ENCODE measurements around the gene FIBIN. TPM values are rescaled to one million over a fixed set of nuclear protein-coding genes. Genes with fewer than 3 reads are reported as not detected.

FIBIN gene
- total and polyA plus RNA-seq, 2 experiments from 2014 or later, result 1.8 to 2.2 TPM

DNA sequence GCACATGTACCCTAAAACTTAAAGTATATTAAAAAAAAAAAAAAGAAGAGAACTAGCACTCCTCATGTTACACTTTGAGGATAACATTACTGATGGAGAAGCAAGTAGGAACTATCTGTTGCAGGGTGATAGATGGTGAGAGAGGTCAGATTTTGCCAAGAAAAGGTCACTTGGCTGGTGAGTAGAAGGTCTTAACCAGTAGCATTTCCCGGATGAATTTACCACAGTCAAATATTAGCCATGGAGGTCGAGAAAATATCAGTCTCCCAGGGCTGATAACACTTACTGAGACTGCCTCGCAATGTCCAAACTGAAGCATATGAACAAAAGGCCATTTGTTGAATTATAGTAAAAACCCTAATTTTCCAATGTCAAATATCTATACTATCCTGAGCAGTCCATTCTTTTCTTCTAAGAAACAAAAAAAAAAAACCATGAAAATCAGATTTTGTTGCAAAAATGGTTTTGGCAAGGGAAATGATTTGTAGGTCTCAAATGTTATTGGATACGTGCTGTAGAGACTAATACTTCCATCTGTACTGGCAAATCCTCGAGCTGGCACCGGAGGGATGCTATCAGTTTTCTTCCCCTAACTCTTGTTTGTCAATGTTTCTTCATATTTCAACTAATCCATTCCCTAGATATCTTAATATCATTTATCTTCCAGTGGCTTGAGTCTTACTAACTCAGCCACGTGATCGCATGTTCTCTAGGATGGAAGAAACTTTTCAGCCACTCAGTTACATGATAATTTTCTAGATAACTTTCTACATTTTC, 32.2 kb downstream of the FIBIN start:
- no peak for DNase-seq (ENCODE audit: low read depth in 1 of 2, low spot score in 1 of 2)
- Histone ChIP-seq H3K4me3 (no peak overlapping the region), H3K27me3 (no peaks in the 10 kb centered on the region), H3K4me1 (ENCODE audit: low read depth) (no peaks in the 10 kb centered on the region), H3K36me3 (no peaks in the 10 kb centered on the region), H3K27ac (no peak overlapping the region), H3K9me3 (ENCODE audit: low read depth) (no peaks in the 10 kb centered on the region)
- TF ChIP-seq, protein P1, sequence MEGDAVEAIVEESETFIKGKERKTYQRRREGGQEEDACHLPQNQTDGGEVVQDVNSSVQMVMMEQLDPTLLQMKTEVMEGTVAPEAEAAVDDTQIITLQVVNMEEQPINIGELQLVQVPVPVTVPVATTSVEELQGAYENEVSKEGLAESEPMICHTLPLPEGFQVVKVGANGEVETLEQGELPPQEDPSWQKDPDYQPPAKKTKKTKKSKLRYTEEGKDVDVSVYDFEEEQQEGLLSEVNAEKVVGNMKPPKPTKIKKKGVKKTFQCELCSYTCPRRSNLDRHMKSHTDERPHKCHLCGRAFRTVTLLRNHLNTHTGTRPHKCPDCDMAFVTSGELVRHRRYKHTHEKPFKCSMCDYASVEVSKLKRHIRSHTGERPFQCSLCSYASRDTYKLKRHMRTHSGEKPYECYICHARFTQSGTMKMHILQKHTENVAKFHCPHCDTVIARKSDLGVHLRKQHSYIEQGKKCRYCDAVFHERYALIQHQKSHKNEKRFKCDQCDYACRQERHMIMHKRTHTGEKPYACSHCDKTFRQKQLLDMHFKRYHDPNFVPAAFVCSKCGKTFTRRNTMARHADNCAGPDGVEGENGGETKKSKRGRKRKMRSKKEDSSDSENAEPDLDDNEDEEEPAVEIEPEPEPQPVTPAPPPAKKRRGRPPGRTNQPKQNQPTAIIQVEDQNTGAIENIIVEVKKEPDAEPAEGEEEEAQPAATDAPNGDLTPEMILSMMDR (IDR thresholded peaks at IDR 0.05; ENCODE audit: low read depth, low read length), result no peak

GRCh38 chr11:27028561-27028965, 34.7 kb downstream of the FIBIN start:
- TF ChIP-seq, protein P1 (IDR thresholded peaks at IDR 0.05; ENCODE audit: low read depth, low read length), result no peak
- H3K27ac ChIP-seq, result no peak overlapping the region
- H3K4me3 ChIP-seq, result no peak overlapping the region
- peak in 1 of 2 donors; percentile 37 for DNase-seq (ENCODE audit: low read depth in 1 of 2, low spot score in 1 of 2)
- H3K9me3 ChIP-seq (ENCODE audit: low read depth), result no peaks in the 10 kb centered on the region
- H3K36me3 ChIP-seq, result no peaks in the 10 kb centered on the region
- no peaks in the 10 kb centered on the region for H3K27me3 ChIP-seq
- H3K4me1 ChIP-seq (ENCODE audit: low read depth), result no peaks in the 10 kb centered on the region

- Histone ChIP-seq H3K4me1 (ENCODE audit: low read depth) (no peaks in the 10 kb centered on the region), H3K4me3 (no peak overlapping the region), H3K9me3 (ENCODE audit: low read depth) (no peaks in the 10 kb centered on the region), H3K36me3 (no peaks in the 10 kb centered on the region), H3K27me3 (no peaks in the 10 kb centered on the region), H3K27ac (no peak overlapping the region)
- DNase-seq (ENCODE audit: low read depth in 1 of 2, low spot score in 1 of 2), result no peak
- TF ChIP-seq, protein P1 (IDR thresholded peaks at IDR 0.05; ENCODE audit: low read depth, low read length), result no peak
These were observed 36.1 kb downstream of the FIBIN start for GRCh38 chr11:27029966-27030365.

GRCh38 chr11:27031754-27032153, 37.8 kb downstream of the FIBIN start:
- H3K4me3 ChIP-seq, result no peak overlapping the region
- no peaks in the 10 kb centered on the region for H3K27me3 ChIP-seq
- TF ChIP-seq, protein P1 (IDR thresholded peaks at IDR 0.05; ENCODE audit: low read depth, low read length), result no peak
- H3K27ac ChIP-seq, result no peak overlapping the region
- no peak for DNase-seq (ENCODE audit: low read depth in 1 of 2, low spot score in 1 of 2)
- H3K36me3 ChIP-seq, result no peaks in the 10 kb centered on the region
- H3K9me3 ChIP-seq (ENCODE audit: low read depth), result no peaks in the 10 kb centered on the region
- no peaks in the 10 kb centered on the region for H3K4me1 ChIP-seq (ENCODE audit: low read depth)

GRCh38 chr11:27039873-27040272, 46.0 kb downstream of the FIBIN start:
- no peak overlapping the region for H3K27ac ChIP-seq
- TF ChIP-seq, protein P1 (IDR thresholded peaks at IDR 0.05; ENCODE audit: low read depth, low read length), result no peak
- H3K36me3 ChIP-seq, result no peaks in the 10 kb centered on the region
- H3K4me3 ChIP-seq, result no peak overlapping the region
- H3K9me3 ChIP-seq (ENCODE audit: low read depth), result no peaks in the 10 kb centered on the region
- no peaks in the 10 kb centered on the region for H3K27me3 ChIP-seq
- H3K4me1 ChIP-seq (ENCODE audit: low read depth), result no peaks in the 10 kb centered on the region
- no peak for DNase-seq (ENCODE audit: low read depth in 1 of 2, low spot score in 1 of 2)

Data from cardiac muscle cell (in vitro differentiated cells and primary cell).